Common myeloid progenitor, CD34-positive (primary cell): ENCODE data around the gene ITGAD.

ENCODE experiments used
- CTCF ChIA-PET: fragments of 350-600 bp; sonication (Branson Sonifier 250); formaldehyde crosslinking; loops from one replicate; lab custom pipeline; 2021; ENCODE audit warnings: antibody characterized with exemption; lab: Charles Lee
- POLR2A ChIA-PET: fragments of 350-600 bp; sonication (Branson Sonifier 250); formaldehyde crosslinking; loops from one replicate; lab custom pipeline; 2021; ENCODE audit warnings: antibody characterized with exemption; lab: Charles Lee
- DNase-seq, 3 donors: peaks; one replicate each; pipeline versions ENCODE4 v3.0.0 to v3.0.0-alpha.2; 2013
- H3K27ac ChIP-seq, 2 experiments: 1 replicate in 1 of 2; 2 replicates in 1 of 2; pipeline ENCODE4 v1.7.0; 2013; ENCODE audit warnings: inconsistent platforms in 2 of 2, low read length in 2 of 2, mild to moderate bottlenecking in 2 of 2, low read depth in 1 of 2, moderate library complexity in 1 of 2; ENCODE audit not compliant: severe bottlenecking in 2 of 2, insufficient read depth in 1 of 2, poor library complexity in 1 of 2
- H3K27me3 ChIP-seq, 5 experiments: replicated peaks in 2 of 5; 1 replicate in 3 of 5; 2 replicates in 2 of 5; pipeline versions ENCODE4 v1.6.1 to v1.7.0; 2013; ENCODE audit warnings: low read length in 4 of 5, mild to moderate bottlenecking in 2 of 5, moderate library complexity in 2 of 5, inconsistent platforms in 1 of 5; ENCODE audit not compliant: insufficient read depth in 5 of 5, control insufficient read depth in 4 of 5
- H3K36me3 ChIP-seq, 4 experiments: 1 replicate in 2 of 4; 2 replicates in 2 of 4; pipeline versions ENCODE4 v1.6.1 to v1.7.0; 2013; ENCODE audit warnings: low read length in 3 of 4, control low read depth in 1 of 4, mild to moderate bottlenecking in 1 of 4; ENCODE audit not compliant: control insufficient read depth in 4 of 4, insufficient read depth in 4 of 4
- H3K4me1 ChIP-seq, 4 experiments: 1 replicate in 3 of 4; 2 replicates in 1 of 4; pipeline versions ENCODE4 v1.6.1 to v1.7.1; 2013; ENCODE audit warnings: low read length in 3 of 4, mild to moderate bottlenecking in 3 of 4, control low read depth in 1 of 4, inconsistent platforms in 1 of 4, moderate library complexity in 1 of 4; ENCODE audit not compliant: control insufficient read depth in 4 of 4, insufficient read depth in 4 of 4; ENCODE audit errors: control extremely low read depth in 1 of 4
- H3K4me3 ChIP-seq, 7 experiments: 1 replicate in 4 of 7; 2 replicates in 3 of 7; pipeline versions ENCODE4 v1.5.1 to v1.7.0; 2013; ENCODE audit warnings: mild to moderate bottlenecking in 7 of 7, low read length in 6 of 7, moderate library complexity in 6 of 7, inconsistent platforms in 2 of 7, low read depth in 2 of 7, control low read depth in 1 of 7; ENCODE audit not compliant: insufficient read depth in 4 of 7, control insufficient read depth in 1 of 7; ENCODE audit errors: extremely low read depth in 1 of 7
- H3K9me3 ChIP-seq, 5 experiments: 1 replicate in 4 of 5; 2 replicates in 1 of 5; pipeline versions ENCODE4 v1.6.1 to v1.7.1; 2013; ENCODE audit warnings: low read length in 4 of 5, mild to moderate bottlenecking in 2 of 5, inconsistent platforms in 1 of 5, low read depth in 1 of 5, moderate library complexity in 1 of 5; ENCODE audit not compliant: control insufficient read depth in 4 of 5, insufficient read depth in 2 of 5; ENCODE audit errors: control extremely low read depth in 1 of 5
- WGBS: methylation state at CpG from one replicate; pipeline ENCODE4 v1.1.5; 2013; ENCODE audit not compliant: insufficient coverage; 5-methylcytosine and 5-hydroxymethylcytosine counted together

ITGAD gene

GRCh38 chr16:31376705-31377104, 16.4 kb upstream of the ITGAD start:
- Histone ChIP-seq H3K4me1 (no peaks in the 10 kb centered on the region), H3K27me3 (no peaks in the 10 kb centered on the region), H3K27ac (no peak overlapping the region), H3K36me3 (no peaks in the 10 kb centered on the region), H3K4me3 (no peak overlapping the region), H3K9me3 (peaks cover 0 to 7% (median 0%) of the 10 kb centered on the region in 5 experiments)
- DNase-seq = no peak
- 100% methylated on average over 7 of the region's 8 CpGs for WGBS
- ChIA-PET CTCF (interaction anchor here (1.8 to 5.3 kb wide), 2 partner anchors 8 to 46 kb away, joined by 4 to 33 read pairs; no protein-coding TSS in a partner anchor), POLR2A (no interaction called here)

- Histone ChIP-seq H3K27me3 (no peaks in the 10 kb centered on the region), H3K4me3 (no peak overlapping the region), H3K27ac (no peak overlapping the region), H3K36me3 (no peaks in the 10 kb centered on the region), H3K9me3 (peaks cover 0 to 7% (median 0%) of the 10 kb centered on the region in 5 experiments), H3K4me1 (peaks cover 0 to under 1% (median 0%) of the 10 kb centered on the region in 4 experiments)
- WGBS = 96% methylated on average over 5 of the region's 7 CpGs
- ChIA-PET POLR2A (no interaction called here), CTCF (interaction anchor here (0.5 kb wide), 1 partner anchor 160 kb away, joined by 3 read pairs; the partner anchor contains the start of gene PYDC1)
- no peak for DNase-seq
Measured at GRCh38 chr16:31377210-31377903, 15.8 kb upstream of the ITGAD start.

- H3K4me1 ChIP-seq = peaks cover 0 to 3% (median 0%) of the 10 kb centered on the region in 4 experiments
- no peaks in the 10 kb centered on the region for H3K36me3 ChIP-seq
- H3K27ac ChIP-seq = no peak overlapping the region
- H3K9me3 ChIP-seq = peaks cover 0 to 2% (median 0%) of the 10 kb centered on the region in 5 experiments
- no peak overlapping the region for H3K4me3 ChIP-seq
- no peaks in the 10 kb centered on the region for H3K27me3 ChIP-seq
- ChIA-PET CTCF (interaction anchor here (1.3 kb wide), 2 partner anchors 24 to 77 kb away, joined by 3 read pairs; no protein-coding TSS in a partner anchor), POLR2A (interaction anchor here (1.0 kb wide), 1 partner anchor 180 kb away, joined by 3 read pairs; no protein-coding TSS in a partner anchor)
- DNase-seq = no peak
- 97% methylated on average over 11 of the region's 12 CpGs for WGBS
Measured at GRCh38 chr16:31380201-31380600, 12.9 kb upstream of the ITGAD start.

GRCh38 chr16:31382485-31383161, 10.5 kb upstream of the ITGAD start:
- H3K9me3 ChIP-seq = no peaks in the 10 kb centered on the region
- no peak overlapping the region for H3K27ac ChIP-seq
- peaks cover 0 to 10% (median 0%) of the 10 kb centered on the region in 4 experiments for H3K4me1 ChIP-seq
- ChIA-PET CTCF (interaction anchor here (0.7 to 5.5 kb wide), 28 partner anchors 8 to 487 kb away, joined by 3 to 33 read pairs (median 5); partner anchors contain the start of genes COX6A2, ITGAD, PYCARD and PYDC1), POLR2A (no interaction called here)
- H3K36me3 ChIP-seq = no peaks in the 10 kb centered on the region
- H3K4me3 ChIP-seq = no peak overlapping the region
- peak; percentile 69 to 84 (median 81) for DNase-seq
- H3K27me3 ChIP-seq = no peaks in the 10 kb centered on the region
- WGBS = 44% methylated on average over 9 of the region's 14 CpGs

GRCh38 chr16:31385680-31386079, 7.5 kb upstream of the ITGAD start:
- POLR2A ChIA-PET = no interaction called here

GRCh38 chr16:31386157-31386984, 6.8 kb upstream of the ITGAD start:
- no peak overlapping the region for H3K4me3 ChIP-seq
- H3K27ac ChIP-seq = no peak overlapping the region
- ChIA-PET POLR2A (interaction anchor here (0.6 kb wide), 1 partner anchor 51 kb away, joined by 4 read pairs; no protein-coding TSS in a partner anchor), CTCF (interaction anchor here (0.8 to 5.5 kb wide), 10 partner anchors 8 to 432 kb away, joined by 3 to 33 read pairs (median 3); partner anchors contain the start of gene ZNF843)
- no peaks in the 10 kb centered on the region for H3K27me3 ChIP-seq
- WGBS = 62% methylated on average over 5 of the region's 6 CpGs
- DNase-seq = peak; percentile 43 to 84 (median 77)
- no peaks in the 10 kb centered on the region for H3K36me3 ChIP-seq
- peaks cover 0 to 10% (median 0%) of the 10 kb centered on the region in 4 experiments for H3K4me1 ChIP-seq
- H3K9me3 ChIP-seq = no peaks in the 10 kb centered on the region

More at GRCh38 chr16:31385680-31386079, 7.5 kb upstream of the ITGAD start:
- peaks cover 0 to 10% (median 0%) of the 10 kb centered on the region in 4 experiments for H3K4me1 ChIP-seq
- 100% methylated on average over 3 of the region's 4 CpGs for WGBS
- no peak overlapping the region for H3K4me3 ChIP-seq
- no peaks in the 10 kb centered on the region for H3K36me3 ChIP-seq
- peak in 1 of 3 donors; percentile 8 for DNase-seq
- H3K27me3 ChIP-seq = no peaks in the 10 kb centered on the region
- no peaks in the 10 kb centered on the region for H3K9me3 ChIP-seq
- CTCF ChIA-PET = interaction anchor here (0.9 to 5.5 kb wide), 8 partner anchors 9 to 431 kb away, joined by 3 to 33 read pairs (median 3); partner anchors contain the start of gene ZNF843
- H3K27ac ChIP-seq = no peak overlapping the region
